K562 (cell line): ENCODE measurements around the gene ENTREP3. TPM values are rescaled to one million over a fixed set of nuclear protein-coding genes. Genes with fewer than 3 reads are reported as not detected.

Experiments used
- AFF1 ChIP-seq, 2 experiments: fragments of 450-650 bp; IDR thresholded peaks; 2 replicates each; pipeline ENCODE4 v1.6.1; 2018; ENCODE audit warnings: mild to moderate bottlenecking in 2 of 2, low read depth in 1 of 2; ENCODE audit not compliant: partially characterized antibody in 2 of 2
- C11orf30 ChIP-seq: fragments of 450-650 bp; IDR thresholded peaks from 2 replicates; pipeline ENCODE4 v1.6.1; 2016; ENCODE audit warnings: low read depth, mild to moderate bottlenecking
- DDX20 ChIP-seq: fragments of 450-650 bp; IDR thresholded peaks from 2 replicates; pipeline ENCODE4 v1.6.1; 2016; ENCODE audit warnings: missing genetic modification characterization, low read depth, mild to moderate bottlenecking, missing compliant biosample characterization, moderate library complexity
- DIDO1 ChIP-seq: fragments of 450-650 bp; IDR thresholded peaks from 2 replicates; pipeline ENCODE4 v1.6.1; 2016; ENCODE audit warnings: low read depth, missing biosample characterization, missing genetic modification characterization
- EGR1 ChIP-seq: fragments of 450-650 bp; conservative IDR thresholded peaks from 2 replicates; pipeline ENCODE4 v1.6.1; 2017; ENCODE audit warnings: mild to moderate bottlenecking
- ESRRB ChIP-seq: fragments of 250-450 bp; sonication (Bioruptor Pico); IDR thresholded peaks from 2 replicates; pipeline ENCODE4 v1.5.0; 2020; ENCODE audit warnings: mild to moderate bottlenecking, moderate library complexity, borderline replicate concordance
- FOXM1 ChIP-seq, 2 experiments: fragments of 450-650 bp in 1 of 2; sonication (generic) in 1 of 2; formaldehyde crosslinking in 1 of 2; IDR thresholded peaks; 2 replicates each; pipeline versions ENCODE4 v1.6.1 to v1.9.0; 2017 to 2022; ENCODE audit warnings: low read depth in 2 of 2, mild to moderate bottlenecking in 2 of 2, missing genetic modification reagents in 1 of 2, moderate library complexity in 1 of 2
- IRF9 ChIP-seq: fragments of 450-650 bp; IDR thresholded peaks from 2 replicates; pipeline ENCODE4 v1.6.1; 2016; ENCODE audit warnings: missing biosample characterization, missing genetic modification characterization
- MTA2 ChIP-seq: fragments of 450-650 bp; IDR thresholded peaks from 2 replicates; pipeline ENCODE4 v1.6.1; 2016; ENCODE audit warnings: low read depth
- SMC3 ChIP-seq: conservative IDR thresholded peaks from 2 replicates; pipeline ENCODE4 v1.6.1; 2011; ENCODE audit warnings: low read depth, low read length, improper control_type of control experiment; ENCODE audit not compliant: insufficient read depth
- SPI1 ChIP-seq: IDR thresholded peaks from 2 replicates; pipeline ENCODE4 v1.6.1; 2011; ENCODE audit warnings: low read depth, low read length, control low read depth, borderline replicate concordance
- SRF ChIP-seq, 2 experiments: fragments of 250-450, 450-650 bp in 1 of 2; sonication (Bioruptor Pico) in 1 of 2; sonication (generic) in 1 of 2; formaldehyde crosslinking; IDR thresholded peaks; 2 replicates each; pipeline versions ENCODE4 v1.5.0 to v1.5.1; 2020 to 2022; ENCODE audit warnings: mild to moderate bottlenecking in 1 of 2, missing genetic modification reagents in 1 of 2
- STAT5A ChIP-seq: IDR thresholded peaks from 2 replicates; pipeline ENCODE4 v1.6.1; 2012; ENCODE audit warnings: low read length, inconsistent platforms, borderline replicate concordance
- TCF15 ChIP-seq: fragments of 250-450 bp; sonication (Bioruptor Pico); IDR thresholded peaks from 2 replicates; pipeline ENCODE4 v1.8.0; 2022; ENCODE audit warnings: moderate library complexity, mild to moderate bottlenecking, inconsistent platforms
- ZKSCAN8 ChIP-seq: fragments of 200-800 bp; sonication (Bioruptor generic); IDR thresholded peaks from 2 replicates; pipeline ENCODE4 v1.6.1; 2016; ENCODE audit warnings: missing genetic modification characterization, missing compliant biosample characterization
- ZNF165 ChIP-seq: fragments of 250-450 bp; sonication (Bioruptor Pico); IDR thresholded peaks from 2 replicates; pipeline ENCODE4 v1.4.0; 2020; ENCODE audit warnings: borderline replicate concordance
- ZNF589 ChIP-seq: fragments of 200-800 bp; sonication (Bioruptor generic); IDR thresholded peaks from 2 replicates; pipeline ENCODE4 v1.6.1; 2016; ENCODE audit warnings: low read depth, missing genetic modification characterization, missing compliant biosample characterization
- ZNF644 ChIP-seq: fragments of 200-800 bp; sonication (Bioruptor generic); IDR thresholded peaks from 2 replicates; pipeline ENCODE4 v1.6.1; 2016; ENCODE audit warnings: low read depth, missing genetic modification characterization, missing compliant biosample characterization
- polyA plus RNA-seq, 8 experiments: library from polyadenylated mRNA; depleted of rRNA in 4 of 8; stranded (reverse) in 5 of 8; unstranded in 3 of 8; fragments of >200 nt; fragmentation: Nextera tagmentation in 2 of 8; fragmentation: Illumina TruSeq in 1 of 8; extraction: Ambion mirVana in 2 of 8; extraction: Trizol in 1 of 8; gene quantifications; 2 replicates each; pipeline versions ENCODE4 v1.2.1 to v1.2.3, GENCODE V29; 2011 to 2014; ENCODE audit warnings: inconsistent platforms in 1 of 8, missing spikeins in 1 of 8
- total RNA-seq, 7 experiments: library from RNA; depleted of rRNA in 6 of 7; stranded (reverse); fragments of >200 nt in 6 of 7; fragmentation: Illumina TruSeq in 2 of 7; extraction: Trizol in 2 of 7; gene quantifications; 2 replicates each; pipeline versions ENCODE4 v1.2.1 to v1.2.3, GENCODE V29; 2011 to 2021; ENCODE audit warnings: low replicate concordance in 1 of 7

ENTREP3 gene
- total and polyA plus RNA-seq, 9 of the 15 experiments (the other 6 are each of a cell fraction or from before 2014, with no cell fraction given), result 1.9 to 41.8 (median 5.9) TPM

DNA sequence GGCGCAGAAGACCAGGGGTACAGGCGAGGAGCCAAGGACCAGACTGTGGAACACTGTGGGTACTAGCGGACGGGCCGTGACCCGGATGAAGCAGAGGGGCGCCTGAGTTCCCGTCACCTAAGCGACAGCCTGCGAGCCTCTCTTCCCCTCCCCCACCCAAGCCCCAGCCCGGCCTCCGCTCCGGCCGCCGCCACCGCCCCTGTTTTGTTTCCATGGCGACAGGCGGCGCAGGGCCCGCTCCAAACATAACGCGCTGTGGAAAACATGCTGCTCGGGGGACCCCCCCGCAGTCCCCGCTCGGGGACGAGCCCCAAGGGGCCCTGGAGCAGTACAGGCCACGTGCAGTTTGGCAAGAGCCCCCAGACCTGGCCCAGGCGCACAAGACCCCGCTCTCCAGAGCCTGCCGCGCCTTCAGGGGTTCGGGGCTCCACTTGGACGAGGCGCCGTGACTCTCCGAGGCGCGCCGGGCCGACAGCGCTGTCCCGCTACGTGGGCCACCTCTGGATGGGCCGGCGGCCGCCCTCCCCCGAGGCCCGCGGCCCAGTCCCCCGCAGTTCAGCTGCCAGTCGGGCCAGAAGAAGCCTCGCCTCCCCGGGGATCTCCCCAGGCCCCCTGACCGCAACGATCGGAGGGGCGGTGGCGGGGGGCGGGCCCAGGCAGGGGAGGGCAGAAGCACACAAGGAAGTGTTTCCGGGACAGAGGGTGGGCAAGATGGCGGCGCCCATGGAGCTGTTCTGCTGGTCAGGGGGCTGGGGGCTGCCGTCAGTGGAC is 46.6 kb downstream of the ENTREP3 start, which contains the start of gene MTX1 (continued):
- TF ChIP-seq SPI1, result no peak
- no peak for TF ChIP-seq ZNF165 (CRISPR knock-in tag)
- 0 out of 2 replicates have a peak, but pooled peaks have one; percentile 61 for TF ChIP-seq ZNF644 (tag)
- TF ChIP-seq AFF1 (IDR thresholded peaks at IDR 0.05; ENCODE audit: low read depth in 1 of 2, partially characterized antibody in 2 of 2), result no peak
- no peak for TF ChIP-seq STAT5A
- TF ChIP-seq SRF (CRISPR knock-in tag; IDR thresholded peaks at IDR 0.05), result no peak
- TF ChIP-seq DDX20, result no peak
- TF ChIP-seq DIDO1, result no peak
- no peak for TF ChIP-seq IRF9 (tag)
- no peak for TF ChIP-seq TCF15
- no peak for TF ChIP-seq SMC3
- peak; percentile 41 for TF ChIP-seq MTA2
- no peak for TF ChIP-seq FOXM1 (IDR thresholded peaks at IDR 0.05; ENCODE audit: low read depth)
- TF ChIP-seq FOXM1 (CRISPR knock-in tag; IDR thresholded peaks at IDR 0.05; ENCODE audit: low read depth), result peak; percentile 80; the same call in 1 of the 2 replicates
- no peak for TF ChIP-seq ESRRB (CRISPR knock-in tag)
- no peak for TF ChIP-seq ZKSCAN8 (CRISPR knock-in tag)
- TF ChIP-seq C11orf30, result peak; percentile 95
- TF ChIP-seq ZNF589 (CRISPR knock-in tag), result peak; percentile 36; the same call in 1 of the 2 replicates
- peak; percentile 55 for TF ChIP-seq EGR1
